Stimulated activated CD4-positive, alpha-beta T cell treated with anti-CD3 and anti-CD28 coated beads, Interleukin-2, amount 100 ng/mL, for 48 hours (primary cell): ENCODE results near the gene IDE.
"Not testable (repeated sequence)": the region's sequence is repeated elsewhere in the genome, so short reads cannot be mapped to it uniquely, and the experiment has no call there.

Experiments used
- DNase-seq, 2 donors: peaks; one replicate each; pipeline ENCODE4 v3.0.0-alpha.2; 2020

The IDE gene

GRCh38 chr10:92573798-92574547, at the start of gene IDE:
IDE (minus strand) TSS chr10:92574093; CDS start chr10:92574019, 74 bp downstream.
- DNase-seq = peak; percentile 76 to 83

GRCh38 chr10:92619368-92619767, 45.5 kb upstream of the IDE start:
- DNase-seq = no peak

GRCh38 chr10:92615515-92615914, 41.6 kb upstream of the IDE start:
- no peak for DNase-seq

- no peak for DNase-seq
These were observed 30.9 kb upstream of the IDE start for GRCh38 chr10:92604841-92605240.

GRCh38 chr10:92598321-92598720, 24.4 kb upstream of the IDE start:
- DNase-seq = no peak

- DNase-seq = no peak
These were observed 21.6 kb upstream of the IDE start for GRCh38 chr10:92595505-92595904.

- DNase-seq = no peak
These were observed 20.0 kb upstream of the IDE start for GRCh38 chr10:92593619-92594588.

GRCh38 chr10:92592761-92593618, 19.1 kb upstream of the IDE start, which contains the start of gene KIF11:
KIF11 (plus strand) TSS chr10:92593130; CDS start chr10:92593376, 246 bp downstream.
- DNase-seq = peak; percentile 94 to 97

GRCh38 chr10:92591550-92592022, 17.7 kb upstream of the IDE start:
- DNase-seq = peak; percentile 80 to 85

- no peak for DNase-seq
These were observed 17.0 kb upstream of the IDE start for GRCh38 chr10:92590623-92591549.

- DNase-seq = not testable (repeated sequence)
These were observed 8.5 kb upstream of the IDE start for GRCh38 chr10:92582347-92582746.

GRCh38 chr10:92575961-92576360, 2.1 kb upstream of the IDE start:
- no peak for DNase-seq

- DNase-seq = no peak
These were observed 812 bp upstream of the IDE start for GRCh38 chr10:92574548-92575261.

GRCh38 chr10:92573091-92573797, 649 bp downstream of the IDE start:
- DNase-seq = peak in 1 of 2 donors; percentile 26

GRCh38 chr10:92572362-92573090, 1.4 kb downstream of the IDE start:
- no peak for DNase-seq

GRCh38 chr10:92571649-92572048, 2.2 kb downstream of the IDE start:
- no peak for DNase-seq

- not testable (repeated sequence) for DNase-seq
These were observed 4.2 kb downstream of the IDE start for GRCh38 chr10:92569663-92570062.

GRCh38 chr10:92569071-92569470, 4.8 kb downstream of the IDE start:
- DNase-seq = no peak

- no peak for DNase-seq
These were observed 5.8 kb downstream of the IDE start for GRCh38 chr10:92567952-92568600.
